Stimulated activated CD8-positive, alpha-beta memory T cell treated with anti-CD3 and anti-CD28 coated beads, Interleukin-7, amount 100 ng/mL, for 1 hour (primary cell): ENCODE data around the gene ANKRD53.

Experiments used
- DNase-seq, 2 donors: peaks; one replicate each; pipeline ENCODE4 v3.0.0-alpha.2; 2020; ENCODE audit warnings: low read depth in 2 of 2

The ANKRD53 gene

GRCh38 chr2:70978341-70979179, at the start of gene ANKRD53:
ANKRD53 (plus strand) TSS chr2:70978630; CDS start chr2:70978646, 16 bp downstream.
- DNase-seq: no peak

GRCh38 chr2:70930371-70931329, 47.8 kb upstream of the ANKRD53 start:
- DNase-seq: no peak

- DNase-seq: no peak
Observed at GRCh38 chr2:70931376-70932000, 46.9 kb upstream of the ANKRD53 start.

GRCh38 chr2:70932631-70933230, 45.7 kb upstream of the ANKRD53 start:
- DNase-seq: no peak

- DNase-seq: no peak
Observed at GRCh38 chr2:70934981-70935380, 43.4 kb upstream of the ANKRD53 start.

GRCh38 chr2:70935468-70936164, 42.8 kb upstream of the ANKRD53 start, which contains the start of gene ATP6V1B1:
ATP6V1B1 (plus strand) TSS chr2:70935900; CDS start chr2:70935955, 55 bp downstream.
- no peak for DNase-seq

- no peak for DNase-seq
Observed at GRCh38 chr2:70936165-70936978, 42.1 kb upstream of the ANKRD53 start.

GRCh38 chr2:70936979-70937811, 41.2 kb upstream of the ANKRD53 start:
- DNase-seq: no peak

- no peak for DNase-seq
Observed at GRCh38 chr2:70937866-70938585, 40.4 kb upstream of the ANKRD53 start.

- no peak for DNase-seq
Observed at GRCh38 chr2:70938586-70938950, 39.9 kb upstream of the ANKRD53 start.

- no peak for DNase-seq
Observed at GRCh38 chr2:70939001-70939838, 39.2 kb upstream of the ANKRD53 start.

- no peak for DNase-seq
Observed at GRCh38 chr2:70939839-70940580, 38.4 kb upstream of the ANKRD53 start.

- no peak for DNase-seq
Observed at GRCh38 chr2:70941186-70941585, 37.2 kb upstream of the ANKRD53 start.

- no peak for DNase-seq
Observed at GRCh38 chr2:70941701-70942100, 36.7 kb upstream of the ANKRD53 start.

- DNase-seq: no peak
Observed at GRCh38 chr2:70942396-70943204, 35.8 kb upstream of the ANKRD53 start.
